MM.1S (cell line): Measurements from ENCODE around the gene SYCP1.

Source experiments
- DNase-seq: peaks from one replicate; pipeline ENCODE4 v3.0.0-alpha.2; 2015
- H2AFZ ChIP-seq: fragments of 300-600 bp; sonication (generic); 2 replicates; pipeline ENCODE4 v1.6.0; 2016; ENCODE audit warnings: antibody characterized with exemption, low read length
- H3F3A ChIP-seq: fragments of 300-600 bp; sonication (generic); 2 replicates; pipeline ENCODE4 v1.6.1; 2016; ENCODE audit warnings: mild to moderate bottlenecking, antibody characterized with exemption, low read length, moderate library complexity, mixed read lengths; ENCODE audit not compliant: insufficient read depth
- H3K27ac ChIP-seq: fragments of 300-600 bp; sonication (generic); 2 replicates; pipeline ENCODE4 v1.5.1; 2016; ENCODE audit warnings: mild to moderate bottlenecking, low read length
- H3K27me3 ChIP-seq: fragments of 300-600 bp; sonication (generic); replicated peaks from 2 replicates; pipeline ENCODE4 v1.6.0; 2016; ENCODE audit warnings: low read length; ENCODE audit not compliant: insufficient read depth
- H3K36me3 ChIP-seq: fragments of 300-600 bp; sonication (generic); replicated peaks from 2 replicates; pipeline ENCODE4 v1.6.1; 2016; ENCODE audit warnings: mild to moderate bottlenecking, low read length, mixed read lengths; ENCODE audit not compliant: insufficient read depth
- H3K4me1 ChIP-seq: fragments of 300-600 bp; sonication (generic); 2 replicates; pipeline ENCODE4 v1.6.1; 2016; ENCODE audit warnings: low read length, mixed read lengths
- H3K4me2 ChIP-seq: fragments of 300-600 bp; sonication (generic); 2 replicates; pipeline ENCODE4 v1.6.0; 2016; ENCODE audit warnings: low read depth, low read length
- H3K4me3 ChIP-seq: fragments of 300-600 bp; sonication (generic); 2 replicates; pipeline ENCODE4 v1.5.1; 2016; ENCODE audit warnings: low read length, mixed read lengths
- H3K79me2 ChIP-seq: fragments of 300-600 bp; sonication (generic); 2 replicates; pipeline ENCODE4 v1.6.1; 2016; ENCODE audit warnings: mixed run types, low read length, mixed read lengths
- H3K9ac ChIP-seq: fragments of 300-600 bp; sonication (generic); 2 replicates; pipeline ENCODE4 v1.6.1; 2016; ENCODE audit warnings: low read length, mixed read lengths
- H3K9me2 ChIP-seq: fragments of 300-600 bp; sonication (generic); replicated peaks from 2 replicates; pipeline ENCODE4 v1.6.1; 2016; ENCODE audit warnings: mild to moderate bottlenecking, low read length, mixed read lengths; ENCODE audit not compliant: insufficient read depth
- H3K9me3 ChIP-seq: fragments of 300-600 bp; sonication (generic); replicated peaks from 2 replicates; pipeline ENCODE4 v1.6.1; 2016; ENCODE audit warnings: mild to moderate bottlenecking, low read length, mixed read lengths; ENCODE audit not compliant: insufficient read depth
- H4K20me1 ChIP-seq: fragments of 300-600 bp; sonication (generic); 2 replicates; pipeline ENCODE4 v1.6.1; 2016; ENCODE audit warnings: mild to moderate bottlenecking, low read length, moderate library complexity, mixed read lengths; ENCODE audit not compliant: insufficient read depth
- CTCF ChIP-seq: fragments of 300-600 bp; sonication (generic); IDR thresholded peaks from 2 replicates; pipeline ENCODE4 v1.5.1; 2016; ENCODE audit warnings: antibody characterized with exemption, low read length, mixed read lengths
- EZH2phosphoT487 ChIP-seq: fragments of 300-600 bp; sonication (generic); IDR thresholded peaks from 2 replicates; pipeline ENCODE4 v1.6.1; 2018; ENCODE audit warnings: antibody characterized with exemption, low read length

Gene SYCP1

GRCh38 chr1:115041654-115042053, 187.0 kb downstream of the SYCP1 start:
- Histone ChIP-seq H3K36me3 (no peaks in the 10 kb centered on the region), H3K79me2 (no peaks in the 10 kb centered on the region), H3K9me2 (no peaks in the 10 kb centered on the region), H3K9ac (no peak overlapping the region), H3K4me1 (no peaks in the 10 kb centered on the region), H4K20me1 (no peaks in the 10 kb centered on the region), H3K4me2 (no peak overlapping the region), H3K9me3 (no peaks in the 10 kb centered on the region), H3K4me3 (no peak overlapping the region), H3K27ac (no peak overlapping the region), H3F3A (no peaks in the 10 kb centered on the region), H3K27me3 (no peaks in the 10 kb centered on the region), H2AFZ (no peak overlapping the region)
- peak; percentile 9; the same call in 1 of the 2 replicates for TF ChIP-seq CTCF
- no peak for TF ChIP-seq EZH2phosphoT487
- DNase-seq, result no peak
